HL-60/S4 (cell line): Measurements from ENCODE around the gene BAIAP2L1.

ENCODE experiments used
- in situ Hi-C: fragments of 300-500 bp; cut with MboI; formaldehyde crosslinking; loops from 2 replicates; pipeline ENCODE4 v1.14.3; 2022; ENCODE audit warnings: low sequenced_read_pairs

The BAIAP2L1 gene

GRCh38 chr7:98244871-98245270 lies 156.0 kb downstream of the BAIAP2L1 start:
- in situ Hi-C loops, result no loop called here

- in situ Hi-C loops, result no loop called here
Measured at GRCh38 chr7:98242934-98243333, 158.0 kb downstream of the BAIAP2L1 start.

- in situ Hi-C loops, result no loop called here
Measured at GRCh38 chr7:98242342-98242741, 158.5 kb downstream of the BAIAP2L1 start.

DNA sequence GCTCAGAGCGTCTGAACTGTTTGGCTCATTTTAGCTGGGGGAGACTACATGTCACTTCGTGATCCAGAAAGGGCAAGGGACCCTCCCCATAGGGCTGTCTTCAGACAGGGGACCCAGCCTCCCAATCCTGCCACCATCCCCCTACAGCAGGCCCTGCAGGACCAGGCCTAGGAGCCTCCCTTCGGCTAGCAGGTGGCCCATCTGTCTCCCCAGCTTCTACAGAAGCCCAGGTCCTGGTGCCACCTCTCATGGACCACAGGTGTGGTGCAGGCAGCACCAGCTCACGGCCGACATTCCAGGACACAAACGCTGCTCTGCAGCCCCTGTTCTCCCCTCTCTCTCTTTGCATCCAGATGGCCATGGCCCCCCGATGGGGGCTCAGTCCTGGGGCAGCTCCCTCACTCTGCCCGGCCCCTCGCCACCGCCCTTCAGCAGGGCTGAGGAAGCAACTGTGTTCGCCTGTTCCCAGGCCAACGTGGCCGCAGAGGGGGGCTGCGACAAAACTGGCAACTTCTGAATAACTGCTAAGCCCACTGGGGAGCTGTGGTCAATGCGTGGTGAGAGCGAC lies 159.1 kb downstream of the BAIAP2L1 start:
- in situ Hi-C loops, result no loop called here
